Caco-2 (cell line): ENCODE data around the gene PIM2. TPM values are rescaled to one million over a fixed set of nuclear protein-coding genes. Genes with fewer than 3 reads are reported as not detected.
A peak's percentile ranks its signal among the peaks of the same experiment; 100 is the strongest.

Source experiments
- BruUV-seq: library from RNA; stranded (reverse); fragments of 400-500 nt; replicated peaks from 2 replicates; lab custom pipeline; 2021; lab: Mats Ljungman, UMichigan
- CTCF ChIA-PET: fragments of 300-600 bp; sonication (Branson Sonifier 250); formaldehyde crosslinking; loops from one replicate; lab custom pipeline; 2022; ENCODE audit warnings: antibody characterized with exemption; lab: Charles Lee
- POLR2A ChIA-PET: fragments of 300-600 bp; sonication (Branson Sonifier 250); formaldehyde crosslinking; loops from one replicate; lab custom pipeline; 2022; ENCODE audit warnings: antibody characterized with exemption; lab: Charles Lee
- DNase-seq, 2 experiments: peaks; one replicate each; pipeline versions ENCODE4 v3.0.0 to v3.0.0-alpha.2; 2020 to 2022
- H3K27me3 ChIP-seq: replicated peaks from 2 replicates; pipeline ENCODE4 v1.6.0; 2011; ENCODE audit warnings: low read length; ENCODE audit not compliant: control insufficient read depth, insufficient read depth
- H3K36me3 ChIP-seq: 2 replicates; pipeline ENCODE4 v1.5.1; 2011; ENCODE audit warnings: low read length; ENCODE audit not compliant: control insufficient read depth, insufficient read depth
- H3K4me1 ChIP-seq: fragments of 250-450 bp; sonication (Bioruptor Pico); 2 replicates; pipeline ENCODE4 v1.5.1; 2020; ENCODE audit warnings: mild to moderate bottlenecking
- H3K4me3 ChIP-seq: 2 replicates; pipeline ENCODE4 v1.5.1; 2011; ENCODE audit warnings: low read depth, mild to moderate bottlenecking, control low read depth, low read length
- H3K9me3 ChIP-seq: fragments of 250-450 bp; sonication (Bioruptor Pico); 2 replicates; pipeline ENCODE4 v1.5.1; 2020; ENCODE audit warnings: mild to moderate bottlenecking, moderate library complexity
- H3K27ac Mint-ChIP-seq: one replicate; pipeline ENCODE4 v1.8.0; 2022; ENCODE audit warnings: mixed read lengths; ENCODE audit not compliant: unreplicated experiment
- H3K27me3 Mint-ChIP-seq: one replicate; pipeline ENCODE4 v1.8.0; 2022; ENCODE audit warnings: mixed read lengths; ENCODE audit not compliant: insufficient read depth, unreplicated experiment
- H3K36me3 Mint-ChIP-seq: one replicate; pipeline ENCODE4 v1.8.0; 2022; ENCODE audit warnings: mild to moderate bottlenecking, mixed read lengths; ENCODE audit not compliant: insufficient read depth, unreplicated experiment
- H3K4me1 Mint-ChIP-seq: one replicate; pipeline ENCODE4 v1.8.0; 2022; ENCODE audit warnings: low read depth, mixed read lengths; ENCODE audit not compliant: unreplicated experiment
- H3K4me3 Mint-ChIP-seq: one replicate; pipeline ENCODE4 v1.8.0; 2022; ENCODE audit warnings: mild to moderate bottlenecking, moderate library complexity, mixed read lengths; ENCODE audit not compliant: unreplicated experiment
- H3K9me3 Mint-ChIP-seq: one replicate; pipeline ENCODE4 v1.8.0; 2022; ENCODE audit warnings: mixed read lengths; ENCODE audit not compliant: unreplicated experiment
- CTCF ChIP-seq, 2 experiments: fragments of 200-600 bp in 1 of 2; IDR thresholded peaks; 1 replicate in 1 of 2; 2 replicates in 1 of 2; pipeline versions ENCODE4 v1.5.1 to v1.8.0; 2011 to 2022; ENCODE audit warnings: antibody characterized with exemption in 1 of 2, control low read depth in 1 of 2, inconsistent platforms in 1 of 2, low read depth in 1 of 2, low read length in 1 of 2, mild to moderate bottlenecking in 1 of 2, moderate library complexity in 1 of 2; ENCODE audit not compliant: insufficient read depth in 1 of 2, severe bottlenecking in 1 of 2, unreplicated experiment in 1 of 2
- intact Hi-C: fragments of 100-400 bp; cut with micrococcal nuclease; formaldehyde crosslinking; loops from one replicate; pipeline ENCODE4 v1.10.0; 2022; ENCODE audit not compliant: unreplicated experiment
- total RNA-seq: library from RNA; stranded (reverse); gene quantifications from 2 replicates; pipeline ENCODE4 v1.2.3, GENCODE V29; 2022

Gene PIM2
- total RNA-seq, 1 experiment from 2014 or later, result 12.0 TPM

GRCh38 chrX:48919947-48920717 is 1.3 kb upstream of the PIM2 start:
- Mint-ChIP-seq H3K4me1 (peaks cover 19% of the 10 kb centered on the region), H3K27me3 (no peaks in the 10 kb centered on the region), H3K9me3 (no peaks in the 10 kb centered on the region), H3K4me3 (peak overlapping the region; percentile 91), H3K36me3 (peaks cover 42% of the 10 kb centered on the region), H3K27ac (peak overlapping the region; percentile 90)
- no TSS peak for BruUV-seq
- no peaks in the 10 kb centered on the region for H3K9me3 ChIP-seq
- CTCF ChIA-PET, result no interaction called here
- no peaks in the 10 kb centered on the region; the same call in 1 of the 2 replicates for H3K36me3 ChIP-seq
- POLR2A ChIA-PET, result no interaction called here
- intact Hi-C loops, result loop anchor here (1.0 to 5.0 kb wide), 4 partner anchors 37 to 243 kb away; partner anchors contain the start of genes HDAC6, OTUD5 and TFE3
- no peaks in the 10 kb centered on the region for H3K27me3 ChIP-seq
- H3K4me3 ChIP-seq, result no peak overlapping the region
- DNase-seq, result no peak
- peaks cover 3% of the 10 kb centered on the region; the same call in 1 of the 2 replicates for H3K4me1 ChIP-seq
- TF ChIP-seq CTCF (IDR thresholded peaks at IDR 0.05; ENCODE audit: insufficient read depth in 1 of 2, low read depth in 1 of 2, low read length in 1 of 2, severe bottlenecking in 1 of 2, unreplicated experiment in 1 of 2), result no peak

- DNase-seq, result no peak
- Mint-ChIP-seq H3K4me3 (peak overlapping the region; percentile 91), H3K4me1 (peaks cover 19% of the 10 kb centered on the region), H3K27me3 (no peaks in the 10 kb centered on the region), H3K27ac (peak overlapping the region; percentile 90), H3K9me3 (no peaks in the 10 kb centered on the region), H3K36me3 (peaks cover 37% of the 10 kb centered on the region)
- no peak for TF ChIP-seq CTCF (IDR thresholded peaks at IDR 0.05; ENCODE audit: insufficient read depth in 1 of 2, low read depth in 1 of 2, low read length in 1 of 2, severe bottlenecking in 1 of 2, unreplicated experiment in 1 of 2)
- Histone ChIP-seq H3K4me3 (peak overlapping the region; percentile 38), H3K36me3 (no peaks in the 10 kb centered on the region; the same call in 1 of the 2 replicates), H3K4me1 (peaks cover 3% of the 10 kb centered on the region; the same call in 1 of the 2 replicates), H3K27me3 (no peaks in the 10 kb centered on the region), H3K9me3 (no peaks in the 10 kb centered on the region)
- no TSS peak for BruUV-seq
- ChIA-PET CTCF (interaction anchor here (0.6 kb wide), 1 partner anchor 28 kb away, joined by 4 read pairs; no protein-coding TSS in a partner anchor), POLR2A (no interaction called here)
- intact Hi-C loops, result loop anchor here (1.0 to 5.0 kb wide), 4 partner anchors 37 to 243 kb away; partner anchors contain the start of genes HDAC6, OTUD5 and TFE3
Measured at GRCh38 chrX:48919360-48919841, 577 bp upstream of the PIM2 start.

- Histone ChIP-seq H3K9me3 (no peaks in the 10 kb centered on the region), H3K27me3 (no peaks in the 10 kb centered on the region), H3K36me3 (no peaks in the 10 kb centered on the region; the same call in 1 of the 2 replicates), H3K4me1 (peaks cover 3% of the 10 kb centered on the region; the same call in 1 of the 2 replicates), H3K4me3 (peak overlapping the region; percentile 80)
- no TSS peak for BruUV-seq
- peaks cover 19% of the 10 kb centered on the region for H3K4me1 Mint-ChIP-seq
- peak in 1 of 2 experiments; percentile 12 for DNase-seq
- intact Hi-C loops, result loop anchor here (2.0 to 5.0 kb wide), 3 partner anchors 39 to 241 kb away; partner anchors contain the start of genes HDAC6 and OTUD5
- no peaks in the 10 kb centered on the region for H3K9me3 Mint-ChIP-seq
- no peaks in the 10 kb centered on the region for H3K27me3 Mint-ChIP-seq
- H3K36me3 Mint-ChIP-seq, result peaks cover 38% of the 10 kb centered on the region
- H3K27ac Mint-ChIP-seq, result peak overlapping the region; percentile 90
- ChIA-PET POLR2A (no interaction called here), CTCF (no interaction called here)
- no peak for TF ChIP-seq CTCF (IDR thresholded peaks at IDR 0.05; ENCODE audit: insufficient read depth in 1 of 2, low read depth in 1 of 2, low read length in 1 of 2, severe bottlenecking in 1 of 2, unreplicated experiment in 1 of 2)
- peak overlapping the region; percentile 91 for H3K4me3 Mint-ChIP-seq
Measured at GRCh38 chrX:48918301-48918642, 552 bp downstream of the PIM2 start.
